Neuronal stem cell (in vitro differentiated cells): Measurements from ENCODE around the gene ODAD2.

Experiments
- DNase-seq: peaks from one replicate; pipeline ENCODE4 v3.0.0-alpha.2; 2013; ENCODE audit warnings: low spot score
- H2AFZ ChIP-seq: one replicate; pipeline ENCODE4 v1.6.1; 2013; ENCODE audit warnings: mild to moderate bottlenecking, low read length, inconsistent platforms
- H2AK5ac ChIP-seq: 2 replicates; pipeline ENCODE4 v1.6.1; 2013; ENCODE audit warnings: low read depth, mild to moderate bottlenecking, inconsistent platforms, low read length, moderate library complexity, mixed read lengths
- H2BK120ac ChIP-seq: 2 replicates; pipeline ENCODE4 v1.6.1; 2013; ENCODE audit warnings: low read depth, mild to moderate bottlenecking, inconsistent platforms, low read length, moderate library complexity, mixed read lengths
- H2BK12ac ChIP-seq: one replicate; pipeline ENCODE4 v1.6.1; 2013; ENCODE audit warnings: low read length, inconsistent platforms
- H2BK15ac ChIP-seq: 2 replicates; pipeline ENCODE4 v1.6.1; 2013; ENCODE audit warnings: mild to moderate bottlenecking, low read length, inconsistent platforms, mixed read lengths
- H2BK5ac ChIP-seq: one replicate; pipeline ENCODE4 v1.6.1; 2013; ENCODE audit warnings: inconsistent platforms, mild to moderate bottlenecking, low read length, moderate library complexity
- H3K14ac ChIP-seq: one replicate; pipeline ENCODE4 v1.6.1; 2013; ENCODE audit warnings: low read length, inconsistent platforms
- H3K18ac ChIP-seq: 2 replicates; pipeline ENCODE4 v1.6.1; 2013; ENCODE audit warnings: low read length, inconsistent platforms
- H3K23ac ChIP-seq: 2 replicates; pipeline ENCODE4 v1.6.1; 2013; ENCODE audit warnings: low read depth, mild to moderate bottlenecking, mixed read lengths, low read length, inconsistent platforms; ENCODE audit not compliant: poor library complexity
- H3K27ac ChIP-seq: replicated peaks from 3 replicates; pipeline ENCODE4 v1.5.1; 2013; ENCODE audit warnings: low read length, inconsistent platforms
- H3K27me3 ChIP-seq, 3 experiments: 2 replicates each; pipeline ENCODE4 v1.6.1; 2013; ENCODE audit warnings: low read length in 3 of 3, mild to moderate bottlenecking in 2 of 3, inconsistent platforms in 1 of 3, low read depth in 1 of 3, mixed read lengths in 1 of 3, moderate library complexity in 1 of 3; ENCODE audit not compliant: control insufficient read depth in 3 of 3, insufficient read depth in 3 of 3
- H3K36me3 ChIP-seq, 2 donors: replicated peaks in 1 of 2; 2 replicates each; pipeline ENCODE4 v1.6.1; 2013; ENCODE audit warnings: low read length in 2 of 2; ENCODE audit not compliant: control insufficient read depth in 2 of 2, insufficient read depth in 2 of 2
- H3K4ac ChIP-seq: 2 replicates; pipeline ENCODE4 v1.6.1; 2013; ENCODE audit warnings: inconsistent platforms, mild to moderate bottlenecking, low read length, moderate library complexity
- H3K4me1 ChIP-seq, 2 donors: 1 replicate in 1 of 2; 2 replicates in 1 of 2; pipeline ENCODE4 v1.6.1; 2013; ENCODE audit warnings: low read length in 2 of 2, low read depth in 1 of 2; ENCODE audit not compliant: control insufficient read depth in 2 of 2, insufficient read depth in 1 of 2
- H3K4me2 ChIP-seq: one replicate; pipeline ENCODE4 v1.6.1; 2013; ENCODE audit warnings: mild to moderate bottlenecking, low read length, inconsistent platforms; ENCODE audit not compliant: insufficient read depth, poor library complexity, severe bottlenecking
- H3K4me3 ChIP-seq, 2 donors: 2 replicates each; pipeline ENCODE4 v1.5.1; 2013; ENCODE audit warnings: low read length in 2 of 2, mild to moderate bottlenecking in 2 of 2, inconsistent platforms in 1 of 2, moderate library complexity in 1 of 2
- H3K79me1 ChIP-seq: one replicate; pipeline ENCODE4 v1.6.1; 2013; ENCODE audit warnings: low read depth, mild to moderate bottlenecking, inconsistent platforms, low read length, moderate library complexity
- H3K9ac ChIP-seq: one replicate; pipeline ENCODE4 v1.6.1; 2013; ENCODE audit warnings: mild to moderate bottlenecking, low read depth, low read length, inconsistent platforms; ENCODE audit not compliant: poor library complexity
- H3K9me3 ChIP-seq, 2 donors: replicated peaks in 1 of 2; 2 replicates each; pipeline versions ENCODE3 to v1.6.1; 2013; ENCODE audit warnings: low read length in 2 of 2, mild to moderate bottlenecking in 2 of 2, inconsistent platforms in 1 of 2, low read depth in 1 of 2, mixed read lengths in 1 of 2, moderate library complexity in 1 of 2; ENCODE audit not compliant: control insufficient read depth in 2 of 2, insufficient read depth in 1 of 2
- H4K8ac ChIP-seq: one replicate; pipeline ENCODE4 v1.6.1; 2013; ENCODE audit warnings: low read depth, mild to moderate bottlenecking, inconsistent platforms, low read length, moderate library complexity
- H4K91ac ChIP-seq: one replicate; pipeline ENCODE4 v1.6.1; 2013; ENCODE audit warnings: low read length, low read depth, mild to moderate bottlenecking, inconsistent platforms; ENCODE audit not compliant: poor library complexity
- WGBS, 2 donors: extraction: QIAGEN DNeasy Blood & Tissue Kit; methylation state at CpG; one replicate each; pipeline ENCODE4 v1.1.7; 2013; ENCODE audit warnings: missing lambda C conversion rate in 2 of 2, mixed read lengths in 1 of 2; ENCODE audit not compliant: insufficient read length in 2 of 2, insufficient replicate concordance in 1 of 2; ENCODE audit errors: extremely low coverage in 2 of 2; 5-methylcytosine and 5-hydroxymethylcytosine counted together

Gene ODAD2

DNA sequence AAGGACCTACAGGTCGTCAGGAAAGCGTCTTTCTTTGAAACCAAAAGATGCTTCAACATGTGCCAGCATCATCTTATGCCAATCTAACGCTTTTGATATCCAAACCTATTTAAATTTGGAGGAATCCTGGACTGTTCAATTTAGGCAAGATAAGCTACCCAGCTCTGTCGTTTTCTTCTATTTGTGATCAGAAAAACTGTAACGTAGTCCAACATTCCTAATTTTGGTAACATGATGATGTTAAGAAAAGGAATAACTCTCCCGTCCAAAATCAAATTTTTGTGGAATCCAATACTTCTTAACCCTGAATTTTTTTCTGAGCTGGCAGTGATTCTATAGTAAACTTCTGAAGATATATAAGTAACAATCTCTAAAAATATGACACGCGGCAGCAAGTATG is 160.0 kb downstream of the ODAD2 start:
- Histone ChIP-seq H3K27ac (no peak overlapping the region), H3K79me1 (no peaks in the 10 kb centered on the region), H2BK15ac (no peak overlapping the region), H2BK12ac (no peak overlapping the region), H4K91ac (no peak overlapping the region), H2BK5ac (no peak overlapping the region), H2AFZ (no peak overlapping the region), H2AK5ac (no peak overlapping the region), H3K4me1 (peaks cover 0 to 2% of the 10 kb centered on the region in 2 donors), H3K36me3 (no peaks in the 10 kb centered on the region), H3K9ac (no peak overlapping the region), H3K4me3 (no peak overlapping the region), H3K27me3 (no peaks in the 10 kb centered on the region), H3K14ac (no peak overlapping the region), H3K9me3 (peaks cover 0 to 2% of the 10 kb centered on the region in 2 donors), H3K18ac (no peak overlapping the region), H3K4ac (no peak overlapping the region), H2BK120ac (no peak overlapping the region), H3K23ac (no peak overlapping the region), H3K4me2 (no peak overlapping the region), H4K8ac (no peak overlapping the region)
- DNase-seq = no peak
- no CpG with 5 or more reads among the region's 8 CpGs for WGBS, 2 donors

DNA sequence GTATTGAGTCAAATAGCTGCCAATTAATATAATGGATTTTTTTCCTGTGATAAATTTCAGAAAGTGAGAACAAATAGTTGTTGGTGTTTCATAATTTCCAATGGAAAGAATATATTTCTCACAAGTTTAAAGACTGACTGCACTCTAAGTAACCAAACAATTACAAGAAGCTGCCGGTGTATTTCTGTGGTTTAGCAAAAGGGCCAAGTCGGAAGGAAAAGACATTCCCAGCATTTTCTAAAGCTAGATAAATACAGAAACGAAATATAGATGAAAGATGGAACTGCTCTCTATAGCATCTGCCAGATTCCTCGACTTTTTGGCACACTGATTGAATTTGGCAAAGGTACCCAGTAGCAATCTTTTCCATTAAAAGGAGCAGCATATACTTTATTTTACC is 160.5 kb downstream of the ODAD2 start:
- Histone ChIP-seq H3K9me3 (peaks cover 0 to 2% of the 10 kb centered on the region in 2 donors), H4K91ac (no peak overlapping the region), H2AK5ac (no peak overlapping the region), H3K4me1 (peaks cover 0 to 2% of the 10 kb centered on the region in 2 donors), H3K23ac (no peak overlapping the region), H2BK12ac (no peak overlapping the region), H3K18ac (no peak overlapping the region), H3K14ac (no peak overlapping the region), H2AFZ (no peak overlapping the region), H2BK120ac (no peak overlapping the region), H3K4me2 (no peak overlapping the region), H3K27ac (no peak overlapping the region), H3K4ac (no peak overlapping the region), H3K79me1 (no peaks in the 10 kb centered on the region), H3K27me3 (no peaks in the 10 kb centered on the region), H4K8ac (no peak overlapping the region), H2BK15ac (no peak overlapping the region), H3K9ac (no peak overlapping the region), H3K4me3 (no peak overlapping the region), H2BK5ac (no peak overlapping the region), H3K36me3 (no peaks in the 10 kb centered on the region)
- DNase-seq = no peak
- no CpG with 5 or more reads among the region's 4 CpGs for WGBS, 2 donors

DNA sequence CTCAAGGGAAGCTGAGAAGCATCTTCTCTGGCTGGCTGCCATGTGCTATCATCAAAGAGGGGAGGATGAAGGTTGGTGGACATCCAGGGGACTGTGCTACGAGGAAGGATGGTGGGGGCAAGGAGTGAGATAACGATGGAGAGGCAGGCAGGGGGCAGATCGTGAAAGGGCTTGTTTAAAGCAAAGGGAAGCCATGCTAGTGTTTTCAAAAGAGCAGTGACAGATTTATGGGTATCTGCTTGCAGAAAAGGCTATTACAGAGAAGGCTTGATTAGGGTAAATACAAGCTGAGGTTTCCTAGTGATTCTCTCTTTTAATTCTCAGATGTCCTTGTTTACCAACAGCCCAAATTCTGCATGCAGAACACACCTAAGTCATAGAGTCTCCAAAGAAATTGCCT is 164.4 kb downstream of the ODAD2 start:
- H4K8ac ChIP-seq = no peak overlapping the region
- DNase-seq = no peak
- no peak overlapping the region for H3K14ac ChIP-seq
- H4K91ac ChIP-seq = no peak overlapping the region
- no peak overlapping the region for H3K4ac ChIP-seq
- H2BK12ac ChIP-seq = no peak overlapping the region
- no peaks in the 10 kb centered on the region for H3K79me1 ChIP-seq
- no peak overlapping the region for H3K9ac ChIP-seq
- no peak overlapping the region for H3K23ac ChIP-seq
- H3K4me1 ChIP-seq = peaks cover 0 to 2% of the 10 kb centered on the region in 2 donors
- no peak overlapping the region for H3K18ac ChIP-seq
- peaks cover 0 to 2% of the 10 kb centered on the region in 2 donors for H3K9me3 ChIP-seq
- H3K27me3 ChIP-seq = no peaks in the 10 kb centered on the region
- no peak overlapping the region for H3K4me2 ChIP-seq
- no peak overlapping the region for H2BK120ac ChIP-seq
- no peak overlapping the region for H2BK15ac ChIP-seq
- no peak overlapping the region for H2AFZ ChIP-seq
- H3K36me3 ChIP-seq = no peaks in the 10 kb centered on the region
- H2BK5ac ChIP-seq = no peak overlapping the region
- H2AK5ac ChIP-seq = no peak overlapping the region
- H3K27ac ChIP-seq = no peak overlapping the region
- no peak overlapping the region for H3K4me3 ChIP-seq
- no CpG with 5 or more reads among the region's 3 CpGs for WGBS, 2 donors

DNA sequence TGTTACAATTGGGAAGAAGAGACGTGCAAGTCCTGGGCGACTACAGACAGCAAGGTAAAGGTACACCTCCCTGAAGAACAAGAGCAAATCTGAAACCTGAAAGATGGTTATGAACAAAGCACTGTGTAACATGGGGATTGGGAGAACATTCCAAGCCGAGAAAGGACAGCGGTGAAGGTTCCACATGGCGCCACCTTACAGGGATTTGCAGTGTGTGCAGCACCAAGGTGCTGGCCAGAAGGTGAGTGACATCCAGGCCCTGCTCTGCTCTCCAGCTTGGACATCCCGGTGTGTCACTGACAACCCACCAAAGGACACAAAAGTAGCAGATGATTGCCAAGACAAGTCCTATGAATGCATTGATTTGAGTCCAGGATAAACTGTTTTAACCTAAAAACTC is 165.1 kb downstream of the ODAD2 start:
- H4K8ac ChIP-seq = no peak overlapping the region
- H2BK120ac ChIP-seq = no peak overlapping the region
- H2BK15ac ChIP-seq = no peak overlapping the region
- H2AFZ ChIP-seq = no peak overlapping the region
- H4K91ac ChIP-seq = no peak overlapping the region
- H2BK5ac ChIP-seq = no peak overlapping the region
- H3K4me2 ChIP-seq = no peak overlapping the region
- no CpG with 5 or more reads among the region's 6 CpGs for WGBS, 2 donors
- H3K9ac ChIP-seq = no peak overlapping the region
- H3K18ac ChIP-seq = no peak overlapping the region
- no peaks in the 10 kb centered on the region for H3K36me3 ChIP-seq
- H3K4me1 ChIP-seq = peaks cover 0 to 2% of the 10 kb centered on the region in 2 donors
- H3K4ac ChIP-seq = no peak overlapping the region
- H3K14ac ChIP-seq = no peak overlapping the region
- no peak overlapping the region for H3K23ac ChIP-seq
- no peaks in the 10 kb centered on the region for H3K79me1 ChIP-seq
- DNase-seq = no peak
- H3K27me3 ChIP-seq = no peaks in the 10 kb centered on the region
- no peak overlapping the region for H3K27ac ChIP-seq
- peaks cover 0 to 2% of the 10 kb centered on the region in 2 donors for H3K9me3 ChIP-seq
- H2AK5ac ChIP-seq = no peak overlapping the region
- no peak overlapping the region for H2BK12ac ChIP-seq
- no peak overlapping the region for H3K4me3 ChIP-seq
